ENCODE data around the gene HNF1B.

DNA sequence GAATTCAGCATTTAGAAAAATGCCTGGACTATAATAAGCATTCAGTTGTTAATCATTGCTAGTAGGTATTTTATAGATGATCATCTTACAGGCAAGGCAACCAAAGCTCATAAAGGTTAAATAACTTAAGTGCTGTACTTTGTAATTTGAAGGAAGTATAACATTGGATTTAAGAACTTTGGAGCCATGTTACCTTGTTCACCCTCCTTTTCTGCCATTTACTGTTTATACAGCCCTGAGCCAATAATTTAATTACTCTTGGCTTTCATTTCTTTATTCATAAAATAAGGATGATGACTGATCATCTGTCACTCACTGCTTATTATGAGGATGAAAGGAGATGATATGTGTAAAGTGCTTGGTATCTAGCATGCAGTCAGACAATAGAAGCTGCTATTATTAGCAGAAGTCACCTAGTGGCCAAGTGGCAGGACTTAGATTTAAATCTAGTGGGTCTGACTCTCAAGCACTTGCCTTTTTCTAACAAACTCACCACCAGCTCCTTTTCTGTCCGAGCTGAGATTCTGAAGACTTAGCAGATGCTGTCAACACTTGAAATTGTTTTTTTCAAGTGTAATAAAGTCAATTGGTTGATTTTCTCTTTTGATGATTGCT lies 83.4 kb downstream of the HNF1B start:
- TF ChIP-seq, protein P1, sequence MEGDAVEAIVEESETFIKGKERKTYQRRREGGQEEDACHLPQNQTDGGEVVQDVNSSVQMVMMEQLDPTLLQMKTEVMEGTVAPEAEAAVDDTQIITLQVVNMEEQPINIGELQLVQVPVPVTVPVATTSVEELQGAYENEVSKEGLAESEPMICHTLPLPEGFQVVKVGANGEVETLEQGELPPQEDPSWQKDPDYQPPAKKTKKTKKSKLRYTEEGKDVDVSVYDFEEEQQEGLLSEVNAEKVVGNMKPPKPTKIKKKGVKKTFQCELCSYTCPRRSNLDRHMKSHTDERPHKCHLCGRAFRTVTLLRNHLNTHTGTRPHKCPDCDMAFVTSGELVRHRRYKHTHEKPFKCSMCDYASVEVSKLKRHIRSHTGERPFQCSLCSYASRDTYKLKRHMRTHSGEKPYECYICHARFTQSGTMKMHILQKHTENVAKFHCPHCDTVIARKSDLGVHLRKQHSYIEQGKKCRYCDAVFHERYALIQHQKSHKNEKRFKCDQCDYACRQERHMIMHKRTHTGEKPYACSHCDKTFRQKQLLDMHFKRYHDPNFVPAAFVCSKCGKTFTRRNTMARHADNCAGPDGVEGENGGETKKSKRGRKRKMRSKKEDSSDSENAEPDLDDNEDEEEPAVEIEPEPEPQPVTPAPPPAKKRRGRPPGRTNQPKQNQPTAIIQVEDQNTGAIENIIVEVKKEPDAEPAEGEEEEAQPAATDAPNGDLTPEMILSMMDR (IDR thresholded peaks at IDR 0.05), result no peak
- TF ChIP-seq POLR2A (IDR thresholded peaks at IDR 0.05), result no peak
